B cell (primary cell): ENCODE results near the gene KCNN2. TPM values are rescaled to one million over a fixed set of nuclear protein-coding genes. Genes with fewer than 3 reads are reported as not detected.

Experiments used
- ATAC-seq: fragments of 200-7000 bp; cut with Tn5 transposase; one replicate; pipeline ENCODE4 v1.10.0; 2021; ENCODE audit warnings: low read depth, mild to moderate bottlenecking, moderate number of reproducible peaks, moderate library complexity
- CTCF ChIA-PET: fragments of 350-600 bp; sonication (Branson Sonifier 250); formaldehyde crosslinking; loops from one replicate; lab custom pipeline; 2021; ENCODE audit warnings: antibody characterized with exemption, inconsistent platforms; lab: Charles Lee
- POLR2A ChIA-PET: fragments of 350-600 bp; sonication (Branson Sonifier 250); formaldehyde crosslinking; loops from one replicate; lab custom pipeline; 2021; ENCODE audit warnings: antibody characterized with exemption; lab: Charles Lee
- DNase-seq: peaks from one replicate; pipeline ENCODE4 v3.0.0; 2013
- H2AFZ ChIP-seq: 2 replicates; pipeline ENCODE4 v1.6.1; 2012; ENCODE audit warnings: mild to moderate bottlenecking, low read depth, low read length; ENCODE audit not compliant: insufficient read depth, poor library complexity, severe bottlenecking
- H3K27ac ChIP-seq, 2 donors: 1 replicate in 1 of 2; 2 replicates in 1 of 2; pipeline ENCODE4 v1.5.1; 2012 to 2013; ENCODE audit warnings: low read length in 2 of 2, mild to moderate bottlenecking in 2 of 2, moderate library complexity in 1 of 2
- H3K27me3 ChIP-seq, 4 experiments: fragments of 200-600 bp in 1 of 4; sonication (generic) in 1 of 4; replicated peaks in 1 of 4; 1 replicate in 2 of 4; 2 replicates in 2 of 4; pipeline versions ENCODE4 v1.6.1 to v1.7.0; 2013 to 2016; ENCODE audit warnings: low read length in 3 of 4, mild to moderate bottlenecking in 2 of 4, mixed read lengths in 1 of 4, moderate library complexity in 1 of 4; ENCODE audit not compliant: insufficient read depth in 4 of 4, control insufficient read depth in 3 of 4; ENCODE audit errors: control extremely low read depth in 1 of 4
- H3K36me3 ChIP-seq, 2 experiments: replicated peaks in 1 of 2; 1 replicate in 1 of 2; 2 replicates in 1 of 2; pipeline versions ENCODE4 v1.6.1 to v1.7.1; 2013; ENCODE audit warnings: low read length in 1 of 2; ENCODE audit not compliant: insufficient read depth in 2 of 2, control insufficient read depth in 1 of 2; ENCODE audit errors: control extremely low read depth in 1 of 2, extremely low read depth in 1 of 2
- H3K4me1 ChIP-seq, 2 donors: fragments of 200-600 bp in 1 of 2; sonication (generic) in 1 of 2; 1 replicate in 1 of 2; 2 replicates in 1 of 2; pipeline versions ENCODE4 v1.5.1 to v1.6.1; 2013 to 2017; ENCODE audit warnings: low read length in 2 of 2; ENCODE audit not compliant: control insufficient read depth in 2 of 2, insufficient read depth in 2 of 2
- H3K4me2 ChIP-seq: replicated peaks from 2 replicates; pipeline ENCODE3; 2012; ENCODE audit warnings: mild to moderate bottlenecking, low read depth, low read length; ENCODE audit not compliant: poor library complexity, severe bottlenecking
- H3K4me3 ChIP-seq, 5 experiments: fragments of 200-600 bp in 1 of 5; sonication (generic) in 1 of 5; 1 replicate in 3 of 5; 2 replicates in 2 of 5; pipeline versions ENCODE4 v1.5.1 to v1.7.0; 2011 to 2016; ENCODE audit warnings: low read length in 4 of 5, mild to moderate bottlenecking in 4 of 5, low read depth in 2 of 5, control low read depth in 1 of 5, moderate library complexity in 1 of 5; ENCODE audit not compliant: insufficient read depth in 1 of 5; ENCODE audit errors: control extremely low read depth in 1 of 5, extremely low read depth in 1 of 5
- H3K79me2 ChIP-seq: fragments of 200-600 bp; sonication (generic); one replicate; pipeline ENCODE4 v1.6.0; 2016; ENCODE audit warnings: low read length; ENCODE audit not compliant: control insufficient read depth, insufficient read depth
- H3K9ac ChIP-seq: fragments of 200-600 bp; sonication (generic); 2 replicates; pipeline ENCODE4 v1.6.1; 2017; ENCODE audit warnings: mild to moderate bottlenecking, low read length, moderate library complexity
- H3K9me3 ChIP-seq, 3 donors: one replicate each; pipeline versions ENCODE4 v1.6.1 to v1.7.1; 2013; ENCODE audit warnings: low read length in 2 of 3; ENCODE audit not compliant: control insufficient read depth in 2 of 3, insufficient read depth in 1 of 3; ENCODE audit errors: control extremely low read depth in 1 of 3
- H4K20me1 ChIP-seq: 2 replicates; pipeline ENCODE4 v1.6.0; 2012; ENCODE audit warnings: mild to moderate bottlenecking, low read length; ENCODE audit not compliant: insufficient read depth, control insufficient read depth, poor library complexity, severe bottlenecking
- H3K27ac Mint-ChIP-seq: one replicate; pipeline ENCODE4 v1.8.0; 2021; ENCODE audit warnings: mixed read lengths
- H3K27me3 Mint-ChIP-seq: one replicate; pipeline ENCODE4 v1.8.0; 2021; ENCODE audit warnings: mixed read lengths
- H3K4me1 Mint-ChIP-seq: one replicate; pipeline ENCODE4 v1.8.0; 2021; ENCODE audit warnings: mixed read lengths
- H3K4me3 Mint-ChIP-seq: one replicate; pipeline ENCODE4 v1.8.0; 2021; ENCODE audit warnings: mixed read lengths
- H3K9me3 Mint-ChIP-seq: one replicate; pipeline ENCODE4 v1.8.0; 2022; ENCODE audit warnings: mixed read lengths; ENCODE audit not compliant: insufficient read depth
- EZH2 ChIP-seq: IDR thresholded peaks from 2 replicates; pipeline ENCODE4 v1.6.1; 2012; ENCODE audit warnings: borderline replicate concordance, low read depth, mild to moderate bottlenecking, moderate library complexity, low read length; ENCODE audit not compliant: insufficient read depth, poor library complexity, severe bottlenecking
- WGBS: methylation state at CpG from one replicate; pipeline ENCODE4 v1.1.5; 2013; ENCODE audit warnings: missing lambda C conversion rate; ENCODE audit not compliant: insufficient coverage; 5-methylcytosine and 5-hydroxymethylcytosine counted together
- intact Hi-C: fragments of 100-400 bp; cut with micrococcal nuclease; formaldehyde crosslinking; loops from one replicate; pipeline ENCODE4 v1.10.0; 2022
- polyA plus RNA-seq: library from polyadenylated mRNA; depleted of rRNA; stranded (reverse); fragments of >200 nt; gene quantifications from 2 replicates; pipeline ENCODE4 v1.2.3, GENCODE V29; 2012
- total RNA-seq, 2 donors: library from RNA; stranded (reverse); fragments of 120-200 nt in 1 of 2; gene quantifications; 1 replicate in 1 of 2; 2 replicates in 1 of 2; pipeline versions ENCODE4 v1.2.3 to v1.2.4, GENCODE V29; 2013 to 2022
- TF ChIP-seq, protein P1 (sequence below): fragments of 200-600 bp; IDR thresholded peaks from one replicate; pipeline ENCODE4 v1.8.0; 2022; ENCODE audit warnings: antibody characterized with exemption, mild to moderate bottlenecking

Gene KCNN2
- total and polyA plus RNA-seq, 2 donors (not counting 1 experiment from before 2014, with no cell fraction given), result not detected

DNA sequence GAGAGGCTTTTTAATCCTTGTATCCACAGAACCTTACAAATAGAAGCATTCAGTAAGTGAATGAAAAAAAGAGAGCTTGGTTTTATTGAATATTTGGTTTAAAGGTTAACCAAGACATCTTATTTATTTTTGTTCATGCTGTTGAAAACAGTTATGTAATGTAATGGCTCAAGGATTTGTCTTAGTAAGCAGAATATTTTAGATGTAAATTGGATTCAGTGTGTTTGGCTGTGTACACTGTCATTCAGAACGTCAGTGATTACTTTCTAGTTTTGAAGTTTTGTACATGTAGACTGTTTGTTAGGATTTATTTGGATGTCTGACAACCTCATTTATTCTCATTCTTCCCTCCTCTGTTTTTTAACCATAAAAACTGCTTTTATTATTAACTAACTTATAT lies 31.3 kb downstream of the KCNN2 start:
- no peak overlapping the region for H3K4me3 Mint-ChIP-seq
- Histone ChIP-seq H2AFZ (no peak overlapping the region), H3K36me3 (no peaks in the 10 kb centered on the region), H3K9ac (no peak overlapping the region), H3K79me2 (no peaks in the 10 kb centered on the region), H3K4me2 (no peak overlapping the region), H3K4me1 (no peaks in the 10 kb centered on the region), H3K9me3 (no peaks in the 10 kb centered on the region), H3K27ac (no peak overlapping the region), H3K27me3 (no peaks in the 10 kb centered on the region), H3K4me3 (no peak overlapping the region), H4K20me1 (no peaks in the 10 kb centered on the region)
- no peaks in the 10 kb centered on the region for H3K9me3 Mint-ChIP-seq
- ATAC-seq, result no peak
- POLR2A ChIA-PET, result no interaction called here
- WGBS, result no CpG with 5 or more reads among the region's 1 CpG
- TF ChIP-seq, protein P1, sequence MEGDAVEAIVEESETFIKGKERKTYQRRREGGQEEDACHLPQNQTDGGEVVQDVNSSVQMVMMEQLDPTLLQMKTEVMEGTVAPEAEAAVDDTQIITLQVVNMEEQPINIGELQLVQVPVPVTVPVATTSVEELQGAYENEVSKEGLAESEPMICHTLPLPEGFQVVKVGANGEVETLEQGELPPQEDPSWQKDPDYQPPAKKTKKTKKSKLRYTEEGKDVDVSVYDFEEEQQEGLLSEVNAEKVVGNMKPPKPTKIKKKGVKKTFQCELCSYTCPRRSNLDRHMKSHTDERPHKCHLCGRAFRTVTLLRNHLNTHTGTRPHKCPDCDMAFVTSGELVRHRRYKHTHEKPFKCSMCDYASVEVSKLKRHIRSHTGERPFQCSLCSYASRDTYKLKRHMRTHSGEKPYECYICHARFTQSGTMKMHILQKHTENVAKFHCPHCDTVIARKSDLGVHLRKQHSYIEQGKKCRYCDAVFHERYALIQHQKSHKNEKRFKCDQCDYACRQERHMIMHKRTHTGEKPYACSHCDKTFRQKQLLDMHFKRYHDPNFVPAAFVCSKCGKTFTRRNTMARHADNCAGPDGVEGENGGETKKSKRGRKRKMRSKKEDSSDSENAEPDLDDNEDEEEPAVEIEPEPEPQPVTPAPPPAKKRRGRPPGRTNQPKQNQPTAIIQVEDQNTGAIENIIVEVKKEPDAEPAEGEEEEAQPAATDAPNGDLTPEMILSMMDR, result no peak
- no peak for TF ChIP-seq EZH2
- no peaks in the 10 kb centered on the region for H3K4me1 Mint-ChIP-seq
- H3K27ac Mint-ChIP-seq, result no peak overlapping the region
- H3K27me3 Mint-ChIP-seq, result no peaks in the 10 kb centered on the region
- no peak for DNase-seq
- intact Hi-C loops, result no loop called here
- CTCF ChIA-PET, result no interaction called here

DNA sequence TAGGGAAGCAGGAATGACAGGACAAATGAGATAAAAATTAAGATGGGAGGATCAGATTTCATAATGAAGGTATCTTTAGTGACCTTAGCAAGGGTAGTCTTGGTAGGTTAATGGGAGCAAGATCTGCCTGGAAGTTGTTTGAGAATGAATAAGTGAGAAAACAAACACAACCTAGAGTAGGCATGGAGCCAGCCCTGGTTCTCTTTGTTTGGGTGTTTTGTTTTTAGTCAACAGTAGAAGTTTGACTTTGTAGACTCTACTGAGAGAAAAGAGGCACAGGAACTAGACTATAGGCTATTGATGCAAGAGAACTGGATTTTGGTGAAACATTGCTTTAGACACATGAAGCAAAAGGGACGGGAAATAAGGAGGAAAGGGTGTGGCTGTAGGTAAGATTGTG lies 40.3 kb downstream of the KCNN2 start:
- Mint-ChIP-seq H3K4me3 (no peak overlapping the region), H3K9me3 (peaks cover 2% of the 10 kb centered on the region), H3K27ac (no peak overlapping the region), H3K4me1 (no peaks in the 10 kb centered on the region), H3K27me3 (peaks cover 5% of the 10 kb centered on the region)
- ATAC-seq (no peak), DNase-seq (no peak)
- intact Hi-C loops, result no loop called here
- Histone ChIP-seq H3K79me2 (no peaks in the 10 kb centered on the region), H3K4me3 (no peak overlapping the region), H2AFZ (no peak overlapping the region), H3K27ac (no peak overlapping the region), H3K9ac (no peak overlapping the region), H4K20me1 (no peaks in the 10 kb centered on the region), H3K36me3 (no peaks in the 10 kb centered on the region), H3K9me3 (no peaks in the 10 kb centered on the region), H3K27me3 (no peaks in the 10 kb centered on the region), H3K4me1 (no peaks in the 10 kb centered on the region), H3K4me2 (no peak overlapping the region)
- TF ChIP-seq EZH2, result no peak
- TF ChIP-seq, protein P1, result no peak
- POLR2A ChIA-PET, result no interaction called here
- 85% methylated on average over 1 of the region's 1 CpG for WGBS
- CTCF ChIA-PET, result no interaction called here
